KMS-11 (cell line): ENCODE data around the gene USP35.

ENCODE experiments used
- H2AFZ ChIP-seq: fragments of 200-600 bp; sonication (generic); 2 replicates; pipeline ENCODE4 v1.6.1; 2016; ENCODE audit warnings: antibody characterized with exemption, mixed run types, low read depth
- H3K27ac ChIP-seq: fragments of 200-600 bp; sonication (generic); 2 replicates; pipeline ENCODE4 v1.6.1; 2016; ENCODE audit warnings: mild to moderate bottlenecking, mixed run types
- H3K27me3 ChIP-seq: fragments of 200-600 bp; sonication (generic); 2 replicates; pipeline ENCODE4 v1.6.1; 2017; ENCODE audit warnings: mild to moderate bottlenecking, low read depth, mixed run types, moderate library complexity; ENCODE audit not compliant: insufficient read depth
- H3K36me3 ChIP-seq: fragments of 200-600 bp; sonication (generic); 2 replicates; pipeline ENCODE4 v1.6.1; 2017; ENCODE audit warnings: mild to moderate bottlenecking, mixed run types; ENCODE audit not compliant: insufficient read depth
- H3K4me1 ChIP-seq: fragments of 200-600 bp; sonication (generic); 2 replicates; pipeline ENCODE4 v1.6.1; 2016; ENCODE audit warnings: mild to moderate bottlenecking, low read depth, mixed run types; ENCODE audit not compliant: poor library complexity, severe bottlenecking
- H3K4me2 ChIP-seq: fragments of 200-600 bp; sonication (generic); 2 replicates; pipeline ENCODE4 v1.7.0; 2016; ENCODE audit warnings: mild to moderate bottlenecking, mixed run types
- H3K4me3 ChIP-seq: fragments of 200-600 bp; sonication (generic); IDR thresholded peaks from 2 replicates; pipeline ENCODE4 v1.6.1; 2017; ENCODE audit warnings: low read depth, low read length, mixed read lengths; ENCODE audit not compliant: insufficient read depth
- H3K79me2 ChIP-seq: fragments of 200-600 bp; sonication (generic); 2 replicates; pipeline ENCODE4 v1.6.1; 2016; ENCODE audit warnings: low read depth, mixed run types; ENCODE audit not compliant: insufficient read depth
- H3K9ac ChIP-seq: fragments of 200-600 bp; sonication (generic); 2 replicates; pipeline ENCODE4 v1.6.1; 2016; ENCODE audit warnings: mild to moderate bottlenecking, mixed run types
- H4K20me1 ChIP-seq: fragments of 200-600 bp; sonication (generic); 2 replicates; pipeline ENCODE4 v1.6.1; 2016; ENCODE audit warnings: mild to moderate bottlenecking, mixed run types; ENCODE audit not compliant: insufficient read depth
- CTCF ChIP-seq: fragments of 200-600 bp; sonication (generic); conservative IDR thresholded peaks from 2 replicates; pipeline ENCODE4 v1.6.1; 2017; ENCODE audit warnings: low read depth, mild to moderate bottlenecking, antibody characterized with exemption, low read length, moderate library complexity, mixed read lengths

Gene USP35

GRCh38 chr11:78244080-78244479, 55.4 kb downstream of the USP35 start:
- Histone ChIP-seq H3K36me3 (no peaks in the 10 kb centered on the region), H3K4me2 (no peak overlapping the region), H3K79me2 (no peaks in the 10 kb centered on the region), H4K20me1 (no peaks in the 10 kb centered on the region), H3K4me1 (no peaks in the 10 kb centered on the region), H3K4me3 (no peak overlapping the region), H3K9ac (no peak overlapping the region), H3K27ac (no peak overlapping the region), H2AFZ (no peak overlapping the region), H3K27me3 (no peaks in the 10 kb centered on the region)
- TF ChIP-seq CTCF: no peak

GRCh38 chr11:78244546-78245255, 56.0 kb downstream of the USP35 start:
- TF ChIP-seq CTCF: no peak
- Histone ChIP-seq H3K9ac (no peak overlapping the region), H2AFZ (no peak overlapping the region)

GRCh38 chr11:78248191-78248590, 59.5 kb downstream of the USP35 start:
- no peaks in the 10 kb centered on the region for H4K20me1 ChIP-seq
- no peaks in the 10 kb centered on the region for H3K36me3 ChIP-seq
- H2AFZ ChIP-seq: no peak overlapping the region
- no peak overlapping the region for H3K9ac ChIP-seq
- no peaks in the 10 kb centered on the region for H3K79me2 ChIP-seq
- H3K27me3 ChIP-seq: no peaks in the 10 kb centered on the region
- H3K4me2 ChIP-seq: no peak overlapping the region
- H3K4me3 ChIP-seq: no peak overlapping the region
- no peak for TF ChIP-seq CTCF
- H3K4me1 ChIP-seq: no peaks in the 10 kb centered on the region
- no peak overlapping the region for H3K27ac ChIP-seq

More at GRCh38 chr11:78244546-78245255, 56.0 kb downstream of the USP35 start:
- no peaks in the 10 kb centered on the region for H3K4me1 ChIP-seq
- no peaks in the 10 kb centered on the region for H3K79me2 ChIP-seq
- no peak overlapping the region for H3K4me3 ChIP-seq
- H3K27ac ChIP-seq: no peak overlapping the region
- H3K36me3 ChIP-seq: no peaks in the 10 kb centered on the region
- no peaks in the 10 kb centered on the region for H3K27me3 ChIP-seq
- no peaks in the 10 kb centered on the region for H4K20me1 ChIP-seq
- no peak overlapping the region for H3K4me2 ChIP-seq

GRCh38 chr11:78248903-78249302, 60.2 kb downstream of the USP35 start:
- Histone ChIP-seq H3K9ac (no peak overlapping the region), H3K4me3 (no peak overlapping the region), H3K79me2 (no peaks in the 10 kb centered on the region), H3K4me2 (no peak overlapping the region), H3K36me3 (no peaks in the 10 kb centered on the region), H2AFZ (no peak overlapping the region), H3K27me3 (no peaks in the 10 kb centered on the region), H3K27ac (no peak overlapping the region), H4K20me1 (no peaks in the 10 kb centered on the region), H3K4me1 (no peaks in the 10 kb centered on the region)
- TF ChIP-seq CTCF: no peak
